ENCODE data around the gene TTLL12.

DNA sequence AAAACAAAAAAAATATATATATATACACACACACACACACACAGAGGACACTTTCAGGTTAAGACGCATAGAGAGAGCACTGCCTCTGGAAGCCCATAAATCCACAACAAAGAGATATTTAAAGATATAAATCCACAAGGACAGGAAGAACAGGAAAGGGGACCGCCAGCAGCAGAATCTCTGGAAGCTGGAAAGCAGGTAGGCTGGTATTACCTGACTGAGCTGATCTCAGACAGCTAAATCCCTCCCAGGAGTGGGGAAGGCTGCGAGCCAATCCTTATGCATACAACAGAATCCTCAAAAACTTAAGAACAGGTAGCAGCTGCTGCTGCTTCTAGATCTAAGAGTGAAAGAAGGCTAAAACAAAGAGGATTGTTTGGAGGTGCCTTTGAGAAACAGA lies 42.0 kb downstream of the TTLL12 start:
- TF ChIP-seq, protein P1, sequence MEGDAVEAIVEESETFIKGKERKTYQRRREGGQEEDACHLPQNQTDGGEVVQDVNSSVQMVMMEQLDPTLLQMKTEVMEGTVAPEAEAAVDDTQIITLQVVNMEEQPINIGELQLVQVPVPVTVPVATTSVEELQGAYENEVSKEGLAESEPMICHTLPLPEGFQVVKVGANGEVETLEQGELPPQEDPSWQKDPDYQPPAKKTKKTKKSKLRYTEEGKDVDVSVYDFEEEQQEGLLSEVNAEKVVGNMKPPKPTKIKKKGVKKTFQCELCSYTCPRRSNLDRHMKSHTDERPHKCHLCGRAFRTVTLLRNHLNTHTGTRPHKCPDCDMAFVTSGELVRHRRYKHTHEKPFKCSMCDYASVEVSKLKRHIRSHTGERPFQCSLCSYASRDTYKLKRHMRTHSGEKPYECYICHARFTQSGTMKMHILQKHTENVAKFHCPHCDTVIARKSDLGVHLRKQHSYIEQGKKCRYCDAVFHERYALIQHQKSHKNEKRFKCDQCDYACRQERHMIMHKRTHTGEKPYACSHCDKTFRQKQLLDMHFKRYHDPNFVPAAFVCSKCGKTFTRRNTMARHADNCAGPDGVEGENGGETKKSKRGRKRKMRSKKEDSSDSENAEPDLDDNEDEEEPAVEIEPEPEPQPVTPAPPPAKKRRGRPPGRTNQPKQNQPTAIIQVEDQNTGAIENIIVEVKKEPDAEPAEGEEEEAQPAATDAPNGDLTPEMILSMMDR (IDR thresholded peaks at IDR 0.05), result no peak
- no peak for TF ChIP-seq POLR2A (IDR thresholded peaks at IDR 0.05)
- peak in 1 of 3 donors; percentile 35 for TF ChIP-seq POLR2AphosphoS5 (IDR thresholded peaks at IDR 0.05)
- TF ChIP-seq EP300 (IDR thresholded peaks at IDR 0.05), result no peak
